ENCODE measurements around the gene ODR4.

DNA sequence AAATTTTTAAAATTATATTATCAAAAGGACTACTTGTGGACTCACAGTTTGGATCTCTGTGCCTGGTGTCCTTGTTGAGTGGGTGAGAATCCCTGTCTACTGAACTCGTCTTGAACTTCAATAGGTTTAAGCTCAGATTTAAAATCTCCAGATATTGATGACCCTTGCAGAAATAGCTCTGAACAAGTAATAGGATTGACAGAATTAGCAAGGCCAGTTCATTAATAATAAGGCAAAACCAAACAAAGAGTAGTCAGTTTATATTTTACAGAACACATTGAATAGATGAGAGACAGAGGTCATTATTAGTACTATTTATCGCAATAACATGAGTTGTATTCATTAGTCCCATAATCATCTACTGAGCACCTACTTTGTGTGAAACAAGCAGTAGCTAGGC is 85.4 kb downstream of the ODR4 start, which contains the start of gene PDC:
- TF ChIP-seq POLR2AphosphoS5 (IDR thresholded peaks at IDR 0.05; ENCODE audit: low read depth, low read length) (no peak), POLR2A (IDR thresholded peaks at IDR 0.05; ENCODE audit: low read depth, low read length) (no peak), TAF1 (IDR thresholded peaks at IDR 0.05; ENCODE audit: borderline replicate concordance, low read depth, low read length) (no peak)
